GM19438 (cell line): ENCODE data around the gene NOS1AP.
"Not testable (repeated sequence)": the region's sequence is repeated elsewhere in the genome, so short reads cannot be mapped to it uniquely, and the experiment has no call there.

Experiments
- ATAC-seq: cut with Tn5 transposase; IDR thresholded peaks from one replicate; pipeline ENCODE4 v1.9.1; 2021; ENCODE audit warnings: low read depth; ENCODE audit not compliant: unreplicated experiment

Gene NOS1AP

DNA sequence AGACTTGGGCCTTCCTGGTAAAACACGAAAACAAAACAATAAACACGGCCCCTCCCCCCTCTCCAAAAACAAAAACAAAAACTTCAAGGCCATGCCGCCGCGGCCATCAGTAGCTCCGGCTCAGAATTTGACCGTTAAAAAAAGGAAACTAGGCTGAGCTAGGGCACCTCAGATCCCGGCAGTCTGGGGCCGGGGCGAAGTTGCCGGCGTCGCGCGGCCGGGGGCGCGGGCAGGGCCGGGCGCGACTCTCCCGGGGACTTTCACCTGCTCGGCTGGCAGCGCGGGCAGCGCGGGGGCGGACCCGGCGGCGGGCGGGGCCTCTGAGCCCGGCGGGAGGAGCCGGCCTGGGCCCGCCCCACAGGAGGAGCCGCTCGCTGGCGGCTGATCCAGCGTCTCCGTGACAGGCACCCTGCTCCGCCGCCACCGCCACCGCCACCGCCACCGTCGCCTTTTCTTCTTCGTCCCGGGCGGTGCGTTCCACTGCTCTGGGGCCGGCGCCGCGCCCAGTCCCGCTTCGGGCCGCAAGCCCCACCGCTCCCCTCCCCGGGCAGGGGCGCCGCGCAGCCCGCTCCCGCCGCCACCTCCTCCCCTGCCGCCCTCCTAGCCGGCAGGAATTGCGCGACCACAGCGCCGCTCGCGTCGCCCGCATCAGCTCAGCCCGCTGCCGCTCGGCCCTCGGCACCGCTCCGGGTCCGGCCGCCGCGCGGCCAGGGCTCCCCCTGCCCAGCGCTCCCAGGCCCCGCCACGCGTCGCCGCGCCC, at the start of gene NOS1AP:
TSS of gene NOS1AP (plus strand) at position 358 of the 760 bp plus-strand sequence. CDS start 487 bp downstream, outside the sequence.
- ATAC-seq = peak; percentile 99

DNA sequence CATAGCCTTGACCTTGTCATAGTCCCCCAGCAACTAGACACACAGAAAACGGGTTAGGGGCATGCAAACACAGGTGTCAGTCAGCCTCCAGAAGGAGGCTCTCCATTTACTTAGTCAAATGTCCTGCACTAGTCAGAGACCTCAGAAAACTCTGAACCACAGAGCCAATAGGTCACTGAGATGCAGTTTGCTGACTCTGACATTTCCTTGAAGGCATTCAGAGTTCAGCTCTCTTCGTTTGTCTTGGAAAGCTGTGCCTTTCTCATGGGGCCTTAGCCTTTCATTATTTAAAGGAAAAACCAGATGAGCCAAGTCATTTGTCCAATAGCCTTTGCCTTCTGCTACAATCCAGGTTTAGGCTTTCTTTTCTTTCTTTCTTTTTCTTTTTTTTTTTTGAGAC, 49.3 kb upstream of the NOS1AP start:
- no peak for ATAC-seq

DNA sequence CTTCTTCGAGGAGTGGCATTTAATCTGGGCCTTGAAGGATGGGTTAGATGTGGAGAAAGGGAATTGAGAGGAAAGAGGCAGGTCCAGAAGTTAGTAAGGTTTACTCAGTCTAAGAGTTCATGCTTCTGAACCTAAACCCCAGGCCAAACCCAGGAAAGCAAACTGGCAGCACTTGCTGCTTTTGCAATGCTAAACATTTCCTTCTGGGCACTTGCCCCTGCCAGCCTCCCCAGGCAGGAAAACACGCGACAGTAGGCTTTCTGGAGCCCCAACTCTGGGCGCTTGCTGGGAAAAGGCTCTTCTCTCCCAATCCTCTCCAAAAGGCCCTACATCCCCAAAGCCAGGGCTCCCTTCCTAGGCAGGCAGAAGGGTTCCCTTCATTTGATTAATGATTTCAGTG, 48.4 kb upstream of the NOS1AP start:
- no peak for ATAC-seq

DNA sequence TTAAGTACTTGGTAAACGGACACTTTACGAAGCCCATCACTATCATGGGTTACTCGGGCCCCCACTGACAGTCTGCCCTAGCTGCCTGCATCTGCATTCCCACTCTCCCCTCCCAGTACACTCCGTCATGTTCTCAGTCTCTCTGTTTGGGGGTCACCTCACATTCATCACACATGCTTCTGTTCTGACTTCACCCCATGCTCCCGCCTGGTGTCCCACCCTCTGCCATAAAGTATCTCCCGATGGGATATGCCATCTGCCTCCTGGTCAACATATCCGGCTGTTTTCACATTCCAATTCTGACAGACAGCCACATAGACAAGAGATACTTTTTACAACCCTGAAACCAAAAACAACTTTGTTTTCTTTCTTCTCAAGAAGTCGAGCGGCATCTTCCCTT, 46.9 kb upstream of the NOS1AP start:
- no peak for ATAC-seq

DNA sequence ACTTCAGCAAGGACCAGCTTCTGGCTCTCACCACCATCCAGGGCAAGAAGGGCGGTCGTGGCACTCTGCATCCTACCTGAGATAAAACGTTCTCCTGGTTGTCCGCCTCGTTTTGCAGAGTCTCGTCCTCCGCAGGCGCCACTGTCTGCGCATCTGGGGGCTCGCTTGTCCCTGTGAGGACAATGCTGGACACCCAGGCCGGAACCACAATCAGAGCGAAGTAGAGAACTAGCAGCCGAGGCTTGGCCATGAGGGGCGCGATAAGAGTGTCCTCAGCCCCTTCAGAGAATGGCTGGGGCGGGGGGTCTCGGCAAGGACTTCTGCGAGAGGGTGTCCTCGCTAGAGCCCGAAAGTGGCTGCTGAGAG, 46.3 kb upstream of the NOS1AP start:
- ATAC-seq = no peak

DNA sequence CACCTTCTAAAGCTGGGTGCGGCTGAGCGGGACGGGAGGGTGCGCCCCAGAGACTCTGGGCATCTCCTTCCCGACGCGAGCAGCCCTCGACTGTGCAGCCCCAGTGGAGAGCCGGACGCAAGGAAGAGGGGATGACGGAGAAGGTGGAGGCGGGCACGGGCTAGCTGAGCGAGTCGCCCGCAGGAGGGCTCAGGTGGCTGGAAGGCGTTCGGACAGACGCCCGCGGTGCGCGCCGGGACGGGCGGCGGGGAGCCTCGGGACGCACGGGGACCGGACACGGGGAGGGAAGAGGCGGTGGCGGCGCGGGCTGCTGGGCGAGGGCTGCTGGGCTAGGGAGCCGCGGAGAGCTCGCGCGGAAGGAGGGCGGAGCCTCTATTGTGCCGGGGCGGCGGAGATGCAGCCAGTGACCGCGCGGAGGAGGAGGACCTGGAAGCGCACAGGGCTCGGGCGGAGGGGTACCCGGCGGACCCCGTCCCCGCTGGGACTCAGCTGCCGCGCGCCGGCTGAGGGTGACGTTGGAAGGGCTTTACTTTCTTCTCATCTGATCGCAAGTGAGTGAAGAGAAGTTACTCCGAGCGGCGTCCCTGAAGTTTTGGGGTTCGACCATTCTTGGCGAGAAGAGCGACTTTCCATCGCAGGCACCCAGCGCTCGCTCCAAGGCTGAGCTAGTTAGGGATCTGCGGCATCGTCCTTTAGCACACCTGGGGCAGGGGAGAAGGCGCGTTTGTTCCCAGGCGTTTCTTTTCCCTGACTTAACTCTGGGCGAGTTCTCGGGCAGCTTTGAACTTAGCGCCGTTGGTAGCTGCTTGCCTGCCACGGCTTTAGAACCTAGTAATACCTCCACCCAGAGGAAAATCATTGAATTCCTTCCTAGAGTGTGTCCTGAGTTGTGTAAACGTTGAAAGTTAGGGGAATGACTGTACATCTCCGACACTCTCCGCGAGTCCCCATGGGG, 45.7 kb upstream of the NOS1AP start, which contains the start of gene OLFML2B:
TSS of gene OLFML2B (minus strand) at position 323 of the 955 bp plus-strand sequence. CDS start 439 bp downstream, outside the sequence.
- ATAC-seq = peak; percentile 83

DNA sequence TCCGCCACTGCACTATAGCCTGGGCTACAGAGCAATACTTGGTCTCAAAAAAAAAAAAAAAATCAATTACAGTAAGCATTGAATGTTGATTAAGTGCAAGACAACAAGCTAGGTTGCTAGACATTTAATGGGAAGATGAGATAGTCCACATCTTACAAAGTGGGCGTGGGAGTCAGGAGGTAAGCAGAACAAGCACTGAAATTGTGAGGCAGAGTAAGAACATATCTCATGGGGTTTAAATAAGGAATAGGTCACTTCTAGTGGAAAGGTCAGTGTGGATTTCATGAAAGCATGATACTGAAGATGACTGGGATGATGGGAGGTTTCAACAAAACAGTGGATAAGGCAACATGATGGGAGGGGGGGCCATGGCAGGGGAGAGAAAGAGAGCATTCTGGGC, 44.0 kb upstream of the NOS1AP start:
- no peak for ATAC-seq

DNA sequence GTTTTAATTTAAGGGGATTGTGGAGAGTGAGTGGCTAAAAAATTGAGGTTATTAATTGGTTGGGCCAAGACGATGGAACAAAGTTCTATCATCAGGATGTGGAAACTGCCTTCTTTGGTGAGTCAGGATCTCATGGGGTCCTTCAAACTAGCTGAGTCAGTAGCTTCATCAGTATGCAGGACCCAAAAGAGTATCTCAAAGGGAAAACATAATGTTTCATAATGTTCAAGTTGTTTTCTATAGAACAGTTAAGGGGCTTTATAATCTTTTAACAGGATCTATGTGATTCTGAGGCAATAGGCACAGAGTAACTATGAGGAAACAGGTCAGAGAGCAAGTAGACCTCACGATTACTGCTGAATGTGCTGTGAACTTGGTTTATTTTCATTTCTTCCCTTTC, 42.6 kb upstream of the NOS1AP start:
- ATAC-seq = no peak

DNA sequence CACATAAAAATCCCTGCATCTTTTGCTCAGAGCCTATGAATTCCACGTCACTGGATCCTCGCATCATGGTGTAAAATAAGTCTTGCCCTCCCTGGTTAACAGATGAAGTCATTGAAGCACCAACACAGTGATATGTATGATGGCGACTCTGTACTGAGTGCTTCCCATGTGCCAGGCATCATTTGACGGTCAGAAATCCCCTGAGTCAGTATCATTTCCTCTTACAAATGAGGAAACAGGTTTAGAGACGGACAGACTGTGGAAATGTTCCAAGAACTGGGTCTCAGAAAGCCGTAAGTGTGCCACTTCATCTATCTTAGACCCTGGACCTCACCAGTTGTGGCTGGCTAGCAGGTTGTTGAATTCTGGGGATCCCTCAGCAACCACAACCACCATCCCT, 40.8 kb upstream of the NOS1AP start:
- no peak for ATAC-seq

DNA sequence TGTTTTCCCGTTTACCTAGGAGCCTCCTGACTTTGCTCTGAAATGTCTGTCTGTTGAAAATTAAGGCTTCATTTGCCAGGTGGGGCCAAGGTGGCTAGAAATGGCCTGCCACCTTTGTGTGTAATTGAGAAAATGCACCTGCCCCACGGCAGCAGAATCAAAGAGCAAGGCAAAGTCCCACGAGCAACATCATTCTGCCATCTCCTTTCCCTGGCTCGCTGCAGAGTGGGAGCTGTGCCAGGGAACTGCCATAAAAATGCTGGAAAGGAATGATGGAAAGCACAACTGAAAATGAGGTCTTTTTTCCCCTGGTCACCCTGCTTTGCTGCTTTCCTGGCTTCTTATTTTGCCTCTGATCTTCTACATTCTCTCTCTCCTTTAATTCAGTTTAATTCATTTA, 40.3 kb upstream of the NOS1AP start:
- no peak for ATAC-seq

DNA sequence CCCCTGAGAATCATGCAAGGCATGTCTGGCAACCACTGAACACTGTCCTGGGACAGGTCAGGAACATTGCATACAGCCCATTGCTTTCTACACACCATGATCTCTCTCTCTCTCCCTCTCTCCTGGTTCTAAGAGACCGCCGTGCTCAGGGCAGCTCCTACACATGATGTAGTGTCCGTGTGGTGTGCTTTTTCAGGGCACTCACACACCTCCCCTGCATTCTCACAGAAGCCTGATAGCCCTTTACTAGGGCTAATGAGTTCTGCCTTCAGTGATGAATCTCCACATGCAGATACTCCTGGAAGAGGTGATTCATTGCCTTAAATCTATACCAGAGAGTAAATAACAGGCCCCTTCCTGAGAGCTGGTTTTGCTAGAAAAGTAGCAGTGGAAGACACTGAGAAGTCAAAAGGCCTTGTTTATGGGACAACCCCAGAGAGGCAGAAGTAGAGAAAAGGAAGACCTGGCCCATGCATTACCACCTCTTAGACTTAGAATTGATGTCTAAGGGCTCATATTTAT, 38.7 kb upstream of the NOS1AP start:
- no peak for ATAC-seq

DNA sequence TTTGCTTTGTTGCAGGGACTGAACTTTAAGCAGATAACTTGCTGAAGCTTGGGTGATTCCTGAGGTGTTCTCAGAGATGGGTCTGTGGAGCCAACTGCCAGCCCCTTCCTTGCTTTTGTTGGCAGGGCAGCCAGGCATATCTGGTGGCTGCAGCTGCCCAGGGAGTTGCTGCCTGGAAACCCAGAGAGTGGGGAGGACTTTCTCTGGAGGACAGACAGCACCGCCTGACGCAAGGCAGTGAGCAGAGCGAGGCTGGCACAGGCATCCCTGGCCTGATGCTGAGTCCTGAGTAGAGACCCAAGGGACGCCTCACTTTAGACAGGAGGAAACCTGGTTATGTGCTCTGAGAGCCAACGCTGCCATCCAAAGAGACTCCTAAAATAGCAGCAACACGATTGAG, 36.1 kb upstream of the NOS1AP start:
- no peak for ATAC-seq

DNA sequence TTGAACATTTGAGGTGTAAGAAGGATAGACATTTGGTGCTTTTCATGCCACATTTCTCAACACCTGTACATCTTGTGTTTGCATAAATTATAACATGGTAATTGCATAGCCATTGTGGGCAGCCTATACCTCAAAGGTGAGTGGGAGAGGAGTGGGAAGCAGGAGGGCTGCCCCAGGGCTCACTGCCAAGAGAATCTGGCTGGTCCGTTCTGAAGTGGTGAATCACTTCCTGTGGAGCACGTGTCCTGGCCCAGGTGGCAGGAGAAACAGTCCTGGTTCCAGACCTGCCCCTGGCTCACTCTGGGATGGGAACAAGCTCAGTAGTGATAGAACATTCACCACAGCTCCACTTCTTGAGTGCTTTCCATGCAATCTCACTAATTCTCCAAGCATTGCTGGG, 34.2 kb upstream of the NOS1AP start:
- no peak for ATAC-seq

DNA sequence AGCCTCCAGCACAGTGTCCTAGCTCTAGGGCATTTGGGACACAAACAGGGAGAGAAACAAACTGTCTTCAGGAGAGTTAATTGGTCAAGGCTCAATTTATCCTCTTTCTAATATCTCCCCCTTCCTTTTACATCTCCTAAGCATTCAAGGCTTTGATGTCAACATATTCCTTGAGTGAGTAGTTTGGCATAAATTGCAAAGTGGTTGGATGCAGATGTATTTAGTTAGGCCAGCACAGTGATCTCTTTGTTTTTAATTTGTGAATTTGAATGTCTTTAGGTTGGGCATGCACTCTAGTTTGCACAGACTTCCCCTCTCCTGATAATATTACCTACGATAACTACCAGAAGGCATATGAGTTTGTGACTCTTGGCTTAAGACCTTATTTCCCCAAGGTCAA, 33.3 kb upstream of the NOS1AP start:
- ATAC-seq = no peak

DNA sequence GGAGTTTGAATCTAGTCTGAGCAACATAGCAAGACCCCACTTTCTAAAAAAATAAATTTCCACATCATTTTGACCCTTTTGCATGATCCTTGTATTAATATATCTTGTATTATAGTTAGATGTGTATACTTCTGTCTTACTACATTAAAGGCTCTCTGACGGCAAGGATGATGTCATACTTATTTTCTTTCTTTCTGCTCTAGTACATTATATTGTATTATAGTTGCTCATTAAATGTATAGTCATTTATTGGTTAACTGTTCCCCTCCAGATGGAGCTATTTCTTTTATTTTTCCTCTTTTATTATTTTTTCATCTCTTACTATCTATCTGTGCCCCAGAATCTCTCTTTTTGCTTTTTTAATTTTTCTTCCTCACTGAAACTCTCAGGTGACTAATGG, 30.9 kb upstream of the NOS1AP start:
- no peak for ATAC-seq

DNA sequence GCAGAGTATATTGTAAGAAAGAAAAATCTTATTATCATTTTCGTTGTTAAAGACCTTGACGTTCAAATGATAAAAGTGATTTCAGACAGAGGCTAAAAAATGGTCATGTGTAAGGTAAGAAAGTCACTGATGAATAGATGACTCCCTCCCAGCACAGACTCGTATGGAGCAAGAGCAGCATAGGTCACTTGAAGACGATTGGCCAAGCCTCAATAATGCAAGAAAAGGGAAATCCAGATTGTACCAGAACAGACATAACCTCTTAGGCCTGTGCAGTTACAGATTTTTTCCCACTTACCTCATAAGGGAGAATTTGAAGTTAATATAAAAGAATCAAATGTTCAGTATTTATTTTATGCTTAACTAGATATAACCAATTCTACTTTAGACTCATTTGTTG, 29.5 kb upstream of the NOS1AP start:
- no peak for ATAC-seq

DNA sequence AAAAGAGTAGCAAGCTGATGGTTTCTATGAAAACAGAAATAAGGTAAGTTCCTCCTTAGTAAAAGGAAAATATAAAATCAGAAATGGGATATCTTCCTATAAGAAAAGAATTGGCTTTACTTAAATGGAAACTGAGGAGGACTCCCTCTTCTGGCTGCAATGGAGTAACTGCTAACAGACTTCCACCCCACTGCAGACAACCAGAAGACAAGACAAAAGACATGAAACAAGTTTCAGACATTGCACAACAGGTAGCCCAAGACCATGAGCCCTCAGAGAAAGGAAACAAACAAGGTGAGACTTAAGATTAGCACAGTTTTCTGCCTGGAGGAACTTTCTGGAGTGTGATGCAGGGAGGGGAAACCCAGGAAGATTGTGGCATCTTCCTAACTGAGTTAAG, 28.8 kb upstream of the NOS1AP start:
- no peak for ATAC-seq

DNA sequence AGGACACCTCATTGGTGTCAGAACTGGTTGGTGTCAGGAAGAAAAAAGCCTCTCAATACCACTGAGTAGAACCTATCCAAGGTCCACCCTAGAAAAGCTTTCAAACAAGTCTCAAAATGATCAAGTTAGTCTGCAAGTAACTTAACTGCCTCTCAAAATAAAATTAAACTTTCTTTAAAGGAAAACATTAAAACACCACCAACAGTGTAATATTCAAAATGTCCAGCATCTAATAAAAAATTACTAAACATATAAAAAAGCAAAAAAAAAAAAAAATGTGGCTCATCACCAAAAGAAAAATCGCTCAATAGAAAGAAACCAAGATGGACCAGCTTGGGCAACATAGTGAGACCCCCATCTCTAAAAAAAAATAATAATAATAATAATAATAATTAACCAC, 27.1 kb upstream of the NOS1AP start:
- ATAC-seq = no peak

DNA sequence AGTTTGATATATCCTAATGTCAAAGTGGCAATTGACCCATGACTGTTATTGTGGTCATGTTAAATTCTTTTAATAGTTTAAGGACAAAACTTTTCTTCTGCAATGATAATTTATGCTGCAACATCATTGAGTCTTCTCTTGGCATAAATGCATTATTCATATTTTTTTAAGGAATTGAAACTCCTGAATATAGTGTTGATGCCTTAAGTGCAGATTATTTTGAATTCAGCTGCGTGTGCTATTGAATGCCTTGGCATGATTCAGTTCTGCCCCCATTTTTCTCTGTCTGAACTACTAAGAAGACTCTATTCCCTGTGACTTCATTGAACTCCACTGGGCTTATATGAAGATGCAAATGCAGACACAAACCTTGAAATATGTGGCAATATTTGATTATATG, 22.6 kb upstream of the NOS1AP start:
- ATAC-seq = no peak

DNA sequence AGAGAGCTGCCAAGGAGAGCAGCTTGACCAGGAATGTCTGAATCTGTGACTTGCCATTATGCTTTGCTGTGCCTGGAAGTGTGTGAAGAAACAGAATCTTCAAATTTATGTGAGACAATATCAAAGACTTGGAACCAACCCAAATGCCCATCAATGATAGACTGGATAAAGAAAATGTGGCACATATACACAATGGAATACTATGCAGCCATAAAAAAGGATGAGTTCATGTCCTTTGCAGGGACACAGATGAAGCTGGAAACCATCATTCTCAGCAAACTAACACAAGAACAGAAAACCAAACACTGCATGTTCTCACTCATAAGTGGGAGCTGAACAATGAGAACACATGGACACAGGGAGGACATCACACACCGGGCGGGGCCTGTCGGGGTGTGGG, 15.5 kb upstream of the NOS1AP start:
- not testable (repeated sequence) for ATAC-seq

DNA sequence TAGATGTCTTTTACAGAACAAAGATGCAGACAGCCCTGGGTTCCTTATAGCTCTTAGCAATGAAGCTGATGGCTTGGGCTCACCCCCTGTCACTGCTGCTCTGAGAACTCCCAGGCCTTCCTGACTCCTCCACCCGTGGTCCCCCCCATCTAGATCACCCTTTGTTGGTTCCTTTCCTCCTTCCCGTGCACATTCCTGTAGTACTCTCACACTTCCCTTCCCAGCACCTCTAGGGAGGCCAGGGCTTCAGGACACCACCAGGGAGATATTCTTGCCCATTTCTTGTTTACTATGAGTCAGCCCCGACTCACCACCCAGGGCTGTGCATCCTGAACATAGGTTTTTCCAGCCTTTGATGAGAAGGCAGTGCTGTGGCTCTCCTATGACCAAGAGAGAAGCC, 14.4 kb upstream of the NOS1AP start:
- ATAC-seq = no peak
